CD14-positive monocyte (primary cell): ENCODE measurements around the gene HMOX1. TPM values are rescaled to one million over a fixed set of nuclear protein-coding genes. Genes with fewer than 3 reads are reported as not detected.
A peak's percentile ranks its signal among the peaks of the same experiment; 100 is the strongest.

Experiments
- DNase-seq, 3 donors: peaks; one replicate each; pipeline ENCODE4 v3.0.0-alpha.2; 2011 to 2022
- H2AFZ ChIP-seq: 2 replicates; pipeline ENCODE4 v1.6.0; 2012; ENCODE audit warnings: mild to moderate bottlenecking, low read depth, low read length, inconsistent platforms; ENCODE audit not compliant: insufficient read depth, poor library complexity, severe bottlenecking
- H3K27ac ChIP-seq, 2 donors: 1 replicate in 1 of 2; 2 replicates in 1 of 2; pipeline ENCODE4 v1.5.1; 2012 to 2013; ENCODE audit warnings: low read length in 2 of 2, control low read depth in 1 of 2, inconsistent platforms in 1 of 2, low read depth in 1 of 2, mild to moderate bottlenecking in 1 of 2
- H3K27me3 ChIP-seq, 2 donors: one replicate each; pipeline versions ENCODE4 v1.6.0 to v1.6.1; 2011 to 2013; ENCODE audit warnings: low read length in 2 of 2; ENCODE audit not compliant: control insufficient read depth in 2 of 2, insufficient read depth in 2 of 2
- H3K36me3 ChIP-seq, 2 donors: replicated peaks in 1 of 2; 1 replicate in 1 of 2; 2 replicates in 1 of 2; pipeline versions ENCODE4 v1.5.1 to v1.6.1; 2012 to 2013; ENCODE audit warnings: low read length in 2 of 2, control low read depth in 1 of 2, inconsistent platforms in 1 of 2, mild to moderate bottlenecking in 1 of 2; ENCODE audit not compliant: insufficient read depth in 2 of 2, control insufficient read depth in 1 of 2
- H3K4me1 ChIP-seq, 2 donors: 1 replicate in 1 of 2; 2 replicates in 1 of 2; pipeline versions ENCODE4 v1.5.1 to v1.6.1; 2012 to 2013; ENCODE audit warnings: low read length in 2 of 2, control low read depth in 1 of 2, inconsistent platforms in 1 of 2, mild to moderate bottlenecking in 1 of 2, moderate library complexity in 1 of 2; ENCODE audit not compliant: insufficient read depth in 2 of 2, control insufficient read depth in 1 of 2
- H3K4me2 ChIP-seq: replicated peaks from 2 replicates; pipeline ENCODE3; 2012; ENCODE audit warnings: low read length, moderate library complexity, mild to moderate bottlenecking; ENCODE audit not compliant: poor library complexity, severe bottlenecking; ENCODE audit errors: extremely low read depth
- H3K4me3 ChIP-seq, 3 experiments: fragments of 200-600 bp in 1 of 3; sonication (generic) in 1 of 3; replicated peaks in 1 of 3; 1 replicate in 2 of 3; 2 replicates in 1 of 3; pipeline ENCODE4 v1.5.1; 2011 to 2013; ENCODE audit warnings: low read length in 3 of 3, mild to moderate bottlenecking in 3 of 3, control low read depth in 2 of 3, low read depth in 2 of 3, inconsistent platforms in 1 of 3, moderate library complexity in 1 of 3
- H3K79me2 ChIP-seq: 2 replicates; pipeline ENCODE4 v1.6.0; 2012; ENCODE audit warnings: mild to moderate bottlenecking, control low read depth, inconsistent platforms, low read length, moderate library complexity; ENCODE audit not compliant: insufficient read depth
- H3K9ac ChIP-seq: 2 replicates; pipeline ENCODE4 v1.6.0; 2017; ENCODE audit warnings: low read length, mild to moderate bottlenecking; ENCODE audit not compliant: insufficient read depth, poor library complexity, severe bottlenecking
- H3K9me3 ChIP-seq, 2 donors: replicated peaks in 1 of 2; 1 replicate in 1 of 2; 2 replicates in 1 of 2; pipeline versions ENCODE4 v1.5.1 to v1.6.1; 2012 to 2013; ENCODE audit warnings: low read length in 2 of 2, control low read depth in 1 of 2; ENCODE audit not compliant: control insufficient read depth in 1 of 2, insufficient read depth in 1 of 2
- H4K20me1 ChIP-seq: 2 replicates; pipeline ENCODE4 v1.6.0; 2012; ENCODE audit warnings: mild to moderate bottlenecking, low read length, control low read depth, moderate library complexity; ENCODE audit not compliant: insufficient read depth
- H3K27ac Mint-ChIP-seq, 7 donors: one replicate each; pipeline ENCODE4 v1.8.0; 2020; ENCODE audit warnings: mild to moderate bottlenecking in 7 of 7, mixed read lengths in 7 of 7, moderate library complexity in 6 of 7, inconsistent platforms in 2 of 7
- H3K27me3 Mint-ChIP-seq, 3 donors: one replicate each; pipeline ENCODE4 v1.8.0; 2021 to 2022; ENCODE audit warnings: low read depth in 3 of 3, mild to moderate bottlenecking in 3 of 3, mixed read lengths in 3 of 3, moderate library complexity in 3 of 3, inconsistent platforms in 1 of 3
- H3K36me3 Mint-ChIP-seq, 2 donors: one replicate each; pipeline ENCODE4 v1.8.0; 2020; ENCODE audit warnings: mixed read lengths in 2 of 2, inconsistent platforms in 1 of 2, mild to moderate bottlenecking in 1 of 2
- H3K4me1 Mint-ChIP-seq: one replicate; pipeline ENCODE4 v1.8.0; 2020; ENCODE audit warnings: mild to moderate bottlenecking, mixed read lengths
- H3K4me3 Mint-ChIP-seq, 2 donors: one replicate each; pipeline ENCODE4 v1.8.0; 2020; ENCODE audit warnings: mild to moderate bottlenecking in 2 of 2, mixed read lengths in 2 of 2, moderate library complexity in 1 of 2
- H3K9me3 Mint-ChIP-seq, 7 donors: one replicate each; pipeline ENCODE4 v1.8.0; 2020 to 2022; ENCODE audit warnings: mixed read lengths in 7 of 7, mild to moderate bottlenecking in 6 of 7, moderate library complexity in 6 of 7, inconsistent platforms in 2 of 7
- WGBS: methylation state at CpG from one replicate; pipeline ENCODE4 v1.1.5; 2013; ENCODE audit warnings: missing lambda C conversion rate; ENCODE audit not compliant: insufficient coverage; 5-methylcytosine and 5-hydroxymethylcytosine counted together
- intact Hi-C, 2 donors: fragments of 100-400 bp; cut with micrococcal nuclease; formaldehyde crosslinking; loops; one replicate each; pipeline versions ENCODE4 v1.15.0 to v1.15.1; 2023
- polyA plus RNA-seq, 3 donors: library from polyadenylated mRNA; depleted of rRNA in 1 of 3; unstranded in 2 of 3; stranded (reverse) in 1 of 3; fragments of 300-500 nt in 2 of 3; fragments of >200 nt in 1 of 3; fragmentation: Illumina TruSeq in 2 of 3; gene quantifications; 1 replicate in 2 of 3; 2 replicates in 1 of 3; pipeline ENCODE4 v1.2.3, GENCODE V29; 2012 to 2021
- TF ChIP-seq, protein P1 (sequence below): fragments of 200-600 bp; IDR thresholded peaks from one replicate; pipeline ENCODE4 v1.8.0; 2022; ENCODE audit warnings: antibody characterized with exemption, mild to moderate bottlenecking

The HMOX1 gene
- polyA plus RNA-seq, 3 donors = 180 to 233 (median 193) TPM

DNA sequence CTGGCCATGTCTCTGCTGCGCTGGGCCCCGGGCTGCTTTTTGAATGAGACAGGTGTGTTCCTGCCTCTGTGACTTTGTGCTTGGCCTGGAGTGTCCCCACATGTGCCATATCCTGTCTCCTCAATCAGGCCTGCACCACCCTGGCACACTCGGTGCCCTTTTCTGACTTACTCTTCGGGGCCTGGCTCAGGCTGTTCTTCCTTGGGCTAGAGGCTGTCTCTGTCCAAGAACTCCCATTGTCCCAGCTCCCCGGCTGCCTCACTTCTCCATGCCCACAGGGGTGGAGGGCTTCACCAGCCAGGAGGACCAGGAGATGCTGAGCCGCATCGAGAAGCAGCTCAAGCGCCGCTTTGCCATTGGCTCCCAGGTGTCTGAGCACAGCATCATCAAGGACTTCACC, 42.0 kb downstream of the HMOX1 start:
- intact Hi-C loops = no loop called here
- peaks cover 12% of the 10 kb centered on the region for H3K4me1 Mint-ChIP-seq
- Histone ChIP-seq H2AFZ (no peak overlapping the region), H3K27ac (no peak overlapping the region), H3K4me2 (no peak overlapping the region), H3K79me2 (no peaks in the 10 kb centered on the region), H4K20me1 (no peaks in the 10 kb centered on the region), H3K36me3 (peaks cover 72 to 87% of the 10 kb centered on the region in 2 donors), H3K4me3 (no peak overlapping the region), H3K4me1 (peaks cover 6 to 11% of the 10 kb centered on the region in 2 donors), H3K27me3 (no peaks in the 10 kb centered on the region), H3K9ac (no peak overlapping the region), H3K9me3 (no peaks in the 10 kb centered on the region)
- peaks cover 0 to 3% (median 0%) of the 10 kb centered on the region in 3 donors for H3K27me3 Mint-ChIP-seq
- H3K9me3 Mint-ChIP-seq = no peaks in the 10 kb centered on the region
- H3K36me3 Mint-ChIP-seq = peaks cover 70 to 83% of the 10 kb centered on the region in 2 donors
- DNase-seq = no peak
- TF ChIP-seq, protein P1, sequence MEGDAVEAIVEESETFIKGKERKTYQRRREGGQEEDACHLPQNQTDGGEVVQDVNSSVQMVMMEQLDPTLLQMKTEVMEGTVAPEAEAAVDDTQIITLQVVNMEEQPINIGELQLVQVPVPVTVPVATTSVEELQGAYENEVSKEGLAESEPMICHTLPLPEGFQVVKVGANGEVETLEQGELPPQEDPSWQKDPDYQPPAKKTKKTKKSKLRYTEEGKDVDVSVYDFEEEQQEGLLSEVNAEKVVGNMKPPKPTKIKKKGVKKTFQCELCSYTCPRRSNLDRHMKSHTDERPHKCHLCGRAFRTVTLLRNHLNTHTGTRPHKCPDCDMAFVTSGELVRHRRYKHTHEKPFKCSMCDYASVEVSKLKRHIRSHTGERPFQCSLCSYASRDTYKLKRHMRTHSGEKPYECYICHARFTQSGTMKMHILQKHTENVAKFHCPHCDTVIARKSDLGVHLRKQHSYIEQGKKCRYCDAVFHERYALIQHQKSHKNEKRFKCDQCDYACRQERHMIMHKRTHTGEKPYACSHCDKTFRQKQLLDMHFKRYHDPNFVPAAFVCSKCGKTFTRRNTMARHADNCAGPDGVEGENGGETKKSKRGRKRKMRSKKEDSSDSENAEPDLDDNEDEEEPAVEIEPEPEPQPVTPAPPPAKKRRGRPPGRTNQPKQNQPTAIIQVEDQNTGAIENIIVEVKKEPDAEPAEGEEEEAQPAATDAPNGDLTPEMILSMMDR = no peak
- H3K4me3 Mint-ChIP-seq = no peak overlapping the region
- H3K27ac Mint-ChIP-seq = peak overlapping the region in 3 of 7 donors; percentile 4 to 82 (median 26)
- 100% methylated on average over 7 of the region's 9 CpGs for WGBS

DNA sequence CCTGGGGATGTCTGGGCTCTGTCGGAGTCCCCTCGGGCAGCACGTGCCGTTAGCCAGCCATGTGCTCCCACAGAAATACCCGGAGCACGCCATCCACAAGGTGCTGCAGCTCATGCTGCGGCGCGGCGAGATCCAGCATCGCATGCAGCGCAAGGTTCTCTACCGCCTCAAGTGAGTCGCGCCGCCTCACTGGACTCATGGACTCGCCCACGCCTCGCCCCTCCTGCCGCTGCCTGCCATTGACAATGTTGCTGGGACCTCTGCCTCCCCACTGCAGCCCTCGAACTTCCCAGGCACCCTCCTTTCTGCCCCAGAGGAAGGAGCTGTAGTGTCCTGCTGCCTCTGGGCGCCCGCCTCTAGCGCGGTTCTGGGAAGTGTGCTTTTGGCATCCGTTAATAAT, 43.2 kb downstream of the HMOX1 start:
- Histone ChIP-seq H4K20me1 (no peaks in the 10 kb centered on the region), H3K79me2 (no peaks in the 10 kb centered on the region), H3K27me3 (no peaks in the 10 kb centered on the region), H3K27ac (peak overlapping the region in 1 of 2 donors; percentile 23), H3K4me3 (no peak overlapping the region), H3K9ac (no peak overlapping the region), H3K4me1 (peaks cover under 1 to 3% of the 10 kb centered on the region in 2 donors), H2AFZ (no peak overlapping the region), H3K36me3 (peaks cover 75 to 79% of the 10 kb centered on the region in 2 donors), H3K4me2 (no peak overlapping the region), H3K9me3 (no peaks in the 10 kb centered on the region)
- TF ChIP-seq, protein P1 = no peak
- peaks cover 2% of the 10 kb centered on the region for H3K4me1 Mint-ChIP-seq
- no peaks in the 10 kb centered on the region for H3K9me3 Mint-ChIP-seq
- H3K27ac Mint-ChIP-seq = peak overlapping the region in 4 of 7 donors; percentile 25 to 60 (median 53)
- H3K36me3 Mint-ChIP-seq = peaks cover 68 to 85% of the 10 kb centered on the region in 2 donors
- intact Hi-C loops = no loop called here
- H3K27me3 Mint-ChIP-seq = peaks cover 0 to 3% (median 0%) of the 10 kb centered on the region in 3 donors
- DNase-seq = no peak
- 98% methylated on average over 22 of the region's 26 CpGs for WGBS
- no peak overlapping the region for H3K4me3 Mint-ChIP-seq
